Forelimb muscle (tissue), 1 donor: Measurements from ENCODE around the gene EFCAB5. TPM values are rescaled to one million over a fixed set of nuclear protein-coding genes. Genes with fewer than 3 reads are reported as not detected.
"Not testable (repeated sequence)": the region's sequence is repeated elsewhere in the genome, so short reads cannot be mapped to it uniquely, and the experiment has no call there.

Experiments
- DNase-seq: peaks from one replicate; pipeline ENCODE4 v3.0.0-alpha.2; 2013; ENCODE audit warnings: low read depth
- polyA plus RNA-seq: library from polyadenylated mRNA; unstranded; fragments of 120-200 nt; gene quantifications from one replicate; pipeline ENCODE4 v1.2.1, GENCODE V29; 2013; ENCODE audit not compliant: insufficient read length

Gene EFCAB5
- polyA plus RNA-seq, 1 donor: 0.85 TPM

- DNase-seq: not testable (repeated sequence)
These were observed 5.5 kb upstream of the EFCAB5 start for GRCh38 chr17:29935909-29936308.

GRCh38 chr17:29936724-29937123 is 4.7 kb upstream of the EFCAB5 start:
- no peak for DNase-seq

- DNase-seq: no peak
These were observed 3.8 kb downstream of the EFCAB5 start for GRCh38 chr17:29945281-29945680.

- no peak for DNase-seq
These were observed 7.2 kb downstream of the EFCAB5 start for GRCh38 chr17:29948448-29949215.

- no peak for DNase-seq
These were observed 8.3 kb downstream of the EFCAB5 start for GRCh38 chr17:29949696-29950095.

GRCh38 chr17:29954405-29954804 is 13.0 kb downstream of the EFCAB5 start:
- no peak for DNase-seq

GRCh38 chr17:29956225-29956624 is 14.8 kb downstream of the EFCAB5 start:
- DNase-seq: no peak

GRCh38 chr17:29957488-29957887 is 16.1 kb downstream of the EFCAB5 start:
- DNase-seq: not testable (repeated sequence)

GRCh38 chr17:29958947-29959657 is 17.7 kb downstream of the EFCAB5 start:
- DNase-seq: no peak

GRCh38 chr17:29959658-29960337 is 18.4 kb downstream of the EFCAB5 start:
- DNase-seq: no peak

GRCh38 chr17:29962656-29963055 is 21.2 kb downstream of the EFCAB5 start:
- DNase-seq: no peak

GRCh38 chr17:29968271-29968670 is 26.8 kb downstream of the EFCAB5 start:
- DNase-seq: no peak

- no peak for DNase-seq
These were observed 30.8 kb downstream of the EFCAB5 start for GRCh38 chr17:29972277-29972676.

- DNase-seq: no peak
These were observed 31.6 kb downstream of the EFCAB5 start for GRCh38 chr17:29973005-29973404.

GRCh38 chr17:29977836-29978235 is 36.4 kb downstream of the EFCAB5 start:
- DNase-seq: no peak

- DNase-seq: no peak
These were observed 38.8 kb downstream of the EFCAB5 start for GRCh38 chr17:29980261-29980660.

GRCh38 chr17:29982991-29983653 is 41.7 kb downstream of the EFCAB5 start:
- no peak for DNase-seq

GRCh38 chr17:29996458-29996857 is 55.0 kb downstream of the EFCAB5 start:
- no peak for DNase-seq

GRCh38 chr17:30000001-30000754 is 58.7 kb downstream of the EFCAB5 start:
- DNase-seq: no peak

GRCh38 chr17:30000755-30001257 is 59.4 kb downstream of the EFCAB5 start:
- no peak for DNase-seq

- no peak for DNase-seq
These were observed 60.7 kb downstream of the EFCAB5 start for GRCh38 chr17:30002088-30002487.
